Caki2 (cell line): Measurements from ENCODE around the gene PXT1. TPM values are rescaled to one million over a fixed set of nuclear protein-coding genes. Genes with fewer than 3 reads are reported as not detected.

ENCODE experiments used
- DNase-seq: peaks from one replicate; pipeline ENCODE4 v3.0.0-alpha.2; 2015; ENCODE audit warnings: low read depth
- in situ Hi-C: cut with HindIII; loops from 2 replicates; pipeline ENCODE4 v1.10.0; 2016; ENCODE audit warnings: low sequenced_read_pairs, low pct_unique_long_range_greater_than_20kb, mixed read lengths
- total RNA-seq: library from RNA; depleted of rRNA; stranded (reverse); fragments of >200 nt; shearing (Covaris generic); gene quantifications from 2 replicates; pipeline ENCODE4 v1.2.3, GENCODE V29; 2014; ENCODE audit warnings: low replicate concordance

Gene PXT1
- total RNA-seq, 1 experiment from 2014 or later, result 0.20 TPM

DNA sequence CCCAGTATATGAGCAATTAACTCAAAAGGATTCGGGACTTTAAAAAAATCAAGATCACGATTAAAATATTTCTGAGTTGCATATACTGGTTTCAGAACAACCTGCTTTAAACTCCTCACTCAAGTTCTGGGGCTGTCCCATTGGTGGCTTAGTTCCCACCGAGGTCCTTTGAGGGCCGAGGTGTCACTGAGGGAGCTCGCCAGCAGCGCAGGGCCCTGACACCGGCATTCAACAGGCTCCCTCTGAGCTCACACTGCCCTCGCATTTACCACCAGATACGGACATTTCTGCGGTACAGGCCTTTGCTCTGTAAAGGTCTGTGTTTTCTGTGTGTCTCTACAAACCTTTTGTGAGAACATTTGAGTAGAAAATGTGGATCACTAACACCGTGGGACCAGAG, 81.6 kb downstream of the PXT1 start:
- no peak for DNase-seq
- in situ Hi-C loops, result no loop called here

DNA sequence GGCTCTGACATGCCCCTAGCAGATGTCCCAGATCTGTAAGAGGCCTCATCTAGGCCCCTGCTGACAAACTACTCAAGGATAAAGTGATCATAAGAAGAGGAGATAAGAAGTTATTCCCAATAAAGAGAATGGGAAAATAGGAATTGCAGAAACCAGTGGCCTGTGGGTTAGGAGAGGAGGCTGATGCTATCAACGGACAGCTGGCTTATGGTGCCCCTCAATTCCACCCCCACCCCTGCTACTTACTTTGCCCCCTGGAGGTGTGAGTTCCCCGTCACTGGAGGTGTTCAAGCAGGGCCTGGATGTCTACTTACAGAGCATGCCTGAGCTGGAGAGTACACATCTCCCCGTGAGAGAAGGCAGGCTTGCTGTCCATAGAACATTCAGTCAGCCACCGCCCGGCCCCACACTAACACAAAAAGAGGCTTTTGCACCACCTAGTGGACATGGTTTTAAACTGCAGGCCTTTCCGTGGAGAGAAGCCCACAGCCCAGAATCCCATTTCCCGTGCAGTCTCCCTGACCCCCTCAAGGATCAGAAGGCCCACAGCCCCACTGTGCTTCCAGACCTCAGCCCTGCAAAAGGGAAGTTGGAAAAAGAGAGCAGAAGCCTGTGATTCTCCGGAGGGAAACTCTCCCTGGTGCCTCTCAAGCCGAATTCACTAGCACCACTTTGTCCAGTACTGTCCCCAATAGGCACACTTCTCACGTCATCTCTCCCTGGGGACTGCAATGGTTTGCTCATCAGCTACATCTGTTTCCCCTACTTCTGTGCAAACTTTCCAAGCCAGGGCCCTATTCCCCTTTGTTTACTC, 82.2 kb downstream of the PXT1 start:
- peak; percentile 58 for DNase-seq
- in situ Hi-C loops, result no loop called here

DNA sequence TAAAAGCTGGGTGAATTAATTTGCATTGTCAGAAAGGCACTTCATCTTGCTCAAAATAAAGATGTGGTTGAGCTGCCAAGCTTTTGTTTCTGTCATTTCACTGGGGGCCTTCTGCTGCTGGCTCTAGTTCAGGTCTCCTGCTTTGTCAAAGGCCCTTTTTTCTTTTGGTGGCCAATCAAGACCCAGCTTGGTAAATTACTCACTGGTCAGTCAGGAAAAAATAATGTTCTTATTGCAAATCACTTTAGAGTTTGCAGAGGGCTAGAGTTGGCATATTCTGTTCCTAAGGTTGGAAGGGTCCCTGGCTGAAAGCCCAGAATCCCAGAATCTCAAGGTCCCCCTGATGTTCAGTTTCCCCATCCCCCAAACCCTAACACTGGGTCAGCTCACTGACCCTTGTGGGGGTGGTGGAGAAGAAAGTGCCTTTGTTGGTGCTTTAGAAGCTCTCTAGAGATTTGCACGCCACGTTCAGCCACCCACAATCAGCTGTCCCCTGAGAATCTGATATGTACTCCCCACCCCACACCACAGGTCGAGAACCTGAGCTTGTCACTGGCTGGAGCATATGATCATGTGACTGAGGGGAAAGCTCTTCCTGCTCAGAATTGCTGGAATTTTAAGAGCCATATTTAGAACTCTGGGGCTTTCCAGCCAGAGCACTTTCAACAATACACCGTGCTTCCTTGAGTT, 84.3 kb downstream of the PXT1 start:
- in situ Hi-C loops, result no loop called here
- DNase-seq, result peak; percentile 10

DNA sequence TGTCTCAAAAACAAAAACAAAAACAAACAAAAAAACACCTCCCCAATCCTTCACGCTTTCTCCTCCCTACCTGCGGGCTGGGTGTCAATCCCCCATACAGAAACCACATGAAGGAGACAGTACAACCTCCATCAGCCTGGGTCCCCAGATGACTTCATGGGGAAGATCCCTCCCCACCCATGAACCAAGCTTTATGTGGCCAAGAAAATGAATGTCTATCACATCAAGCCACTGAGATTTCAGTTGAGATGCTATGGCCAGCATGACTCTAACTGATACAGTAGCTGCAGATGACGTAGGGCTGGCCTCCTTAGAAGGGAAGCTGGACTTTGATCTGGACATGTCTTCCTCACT, 84.8 kb downstream of the PXT1 start:
- in situ Hi-C loops, result no loop called here
- no peak for DNase-seq

DNA sequence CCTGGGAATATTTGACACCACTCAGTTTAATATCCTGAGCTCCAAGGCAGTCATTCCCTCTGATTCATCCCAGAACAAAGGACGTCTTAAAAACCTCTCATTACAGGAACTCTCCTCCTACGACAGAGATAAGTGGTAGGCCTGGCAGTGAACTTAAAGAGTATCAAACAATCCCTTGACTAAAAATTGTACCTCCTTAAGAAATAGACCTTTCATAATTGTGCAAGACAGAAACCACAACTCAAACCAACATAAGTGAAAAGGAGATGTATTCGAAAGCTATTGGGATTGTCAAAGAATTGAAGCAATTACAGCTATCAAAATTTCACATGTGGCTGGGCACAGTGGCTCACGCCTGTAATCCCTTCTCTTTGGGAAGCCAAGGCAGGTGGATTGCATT, 86.8 kb downstream of the PXT1 start:
- DNase-seq, result no peak
- in situ Hi-C loops, result no loop called here

DNA sequence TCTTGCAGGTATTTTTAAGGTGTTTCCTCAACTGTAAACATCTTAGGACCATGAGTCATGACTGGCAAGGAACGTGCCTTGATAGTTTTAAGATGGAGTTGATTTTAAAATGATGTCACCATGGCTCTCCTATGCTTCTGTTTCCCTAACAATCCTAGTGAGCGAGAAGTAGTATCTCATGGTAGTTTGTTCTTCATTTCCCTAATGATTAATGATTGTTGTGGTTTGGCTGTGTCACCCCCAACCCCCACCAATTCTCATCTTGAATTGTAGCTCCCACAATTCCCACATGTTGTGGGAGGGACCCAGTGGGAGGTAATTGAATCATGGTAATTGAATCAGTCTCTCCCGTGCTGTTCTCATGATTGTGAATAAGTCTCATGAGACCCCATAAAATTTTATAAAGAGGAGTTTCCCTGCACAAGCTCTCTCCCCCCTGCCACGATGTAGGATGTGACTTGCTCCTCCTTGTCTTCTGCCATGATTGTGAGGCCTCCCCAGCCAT, 89.2 kb downstream of the PXT1 start:
- peak; percentile 48 for DNase-seq
- in situ Hi-C loops, result no loop called here

DNA sequence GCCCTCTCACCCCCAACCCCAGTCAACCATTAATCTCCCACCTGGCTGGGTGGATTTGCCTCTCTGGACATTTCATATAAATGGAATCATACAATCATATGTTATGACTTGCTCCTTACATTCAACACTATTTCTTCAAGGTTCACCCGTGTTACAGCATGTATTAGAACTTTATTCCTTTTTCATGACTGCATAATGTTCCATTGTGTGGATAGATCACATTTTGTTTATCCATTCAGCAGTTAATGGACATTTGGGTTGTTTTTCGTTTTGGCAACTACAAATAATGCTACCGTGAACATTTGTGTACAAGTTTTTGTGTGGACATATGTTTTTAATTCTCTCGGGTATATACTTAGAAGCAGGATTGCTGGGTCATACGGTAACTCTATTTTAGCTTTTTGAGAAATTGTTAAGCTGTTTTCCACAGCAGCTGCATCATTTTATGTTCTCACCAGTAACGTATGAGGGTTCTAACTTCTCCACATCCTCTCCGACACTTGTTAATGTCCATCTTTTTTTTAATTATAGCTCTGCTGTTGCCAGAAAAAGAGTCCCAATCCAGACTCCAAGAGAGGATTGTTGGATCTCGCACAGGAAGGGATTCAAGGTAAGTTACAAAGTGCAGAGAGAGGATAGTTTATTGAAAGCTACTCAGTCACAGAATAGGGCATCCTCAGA, 90.0 kb downstream of the PXT1 start:
- DNase-seq, result no peak
- in situ Hi-C loops, result no loop called here

DNA sequence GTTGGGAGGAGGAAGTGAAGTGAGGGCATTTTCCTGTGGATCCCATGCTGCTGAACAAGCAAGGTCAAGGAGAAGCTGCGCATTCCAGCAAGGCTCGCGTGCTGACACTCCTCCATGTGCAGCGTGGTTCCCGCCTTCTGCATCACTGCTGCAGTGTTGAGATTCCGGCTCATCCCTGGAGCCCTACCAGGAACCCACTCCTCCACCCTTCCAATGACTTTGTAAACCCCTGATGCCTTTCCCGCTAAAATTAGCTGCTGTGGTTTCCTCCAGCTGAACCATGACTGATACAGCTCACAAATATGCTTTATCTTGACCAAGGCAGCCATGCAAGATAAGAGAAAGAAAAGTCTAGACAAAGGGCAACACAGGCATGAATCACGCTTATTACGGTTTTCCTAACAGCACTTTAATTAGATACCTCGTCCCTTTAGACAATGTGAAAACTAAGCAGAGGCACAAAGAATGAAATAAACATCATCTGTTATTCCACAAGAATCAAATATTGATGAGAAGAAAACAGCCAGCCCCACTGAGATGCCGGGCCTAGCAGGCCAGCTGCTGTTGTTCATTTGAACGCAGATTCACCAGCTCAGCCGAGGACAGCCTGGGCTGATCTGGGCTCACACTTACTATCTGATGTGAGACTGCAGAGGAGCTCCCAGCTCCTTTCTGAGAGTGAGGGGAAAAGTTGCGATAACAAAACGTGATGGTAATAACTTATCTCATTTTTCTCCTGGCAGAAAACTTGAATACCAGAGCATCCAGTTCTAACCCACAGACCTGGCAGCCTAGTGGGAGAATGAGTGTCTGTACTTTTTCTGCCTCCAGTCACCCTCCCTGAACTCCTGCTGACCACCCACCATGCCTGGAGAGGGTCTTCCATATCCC, 91.7 kb downstream of the PXT1 start:
- in situ Hi-C loops, result no loop called here
- DNase-seq, result peak; percentile 52

DNA sequence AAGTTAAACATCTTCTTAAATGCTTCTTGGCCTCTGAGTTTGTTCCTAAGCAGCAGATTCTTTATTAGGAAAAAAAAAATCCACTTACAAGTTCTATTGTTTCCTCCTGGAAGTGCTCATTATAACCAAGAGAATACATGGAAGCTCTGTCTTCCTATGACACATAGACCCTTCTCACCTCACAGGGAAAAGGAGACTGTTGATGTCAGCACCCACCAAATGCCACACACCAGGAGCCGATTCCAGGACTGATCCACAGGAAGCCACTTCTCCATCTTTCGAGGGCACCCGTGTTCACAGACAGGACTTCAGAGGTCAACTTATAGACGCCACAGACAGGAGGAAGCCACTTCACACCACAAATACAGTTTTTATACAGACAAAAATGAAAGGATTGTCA, 92.6 kb downstream of the PXT1 start:
- DNase-seq, result no peak
- in situ Hi-C loops, result no loop called here

DNA sequence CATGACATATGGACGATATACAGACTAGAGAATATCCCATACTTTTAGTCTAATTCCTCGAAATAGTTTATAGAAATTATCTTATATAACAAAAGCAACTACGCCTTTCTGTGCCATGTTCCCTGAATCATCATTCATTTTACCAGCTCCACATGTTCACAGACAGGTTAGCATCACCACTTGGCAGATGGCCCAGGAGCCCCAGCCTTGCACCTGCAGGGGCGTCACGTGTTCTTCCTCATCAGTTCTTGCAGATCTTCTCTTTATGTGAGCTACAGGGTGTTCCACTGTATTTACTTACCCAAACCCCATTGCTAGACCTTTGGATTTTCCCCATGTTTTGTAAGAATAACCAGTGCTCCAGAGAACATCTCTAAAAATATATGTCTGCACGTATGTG, 93.4 kb downstream of the PXT1 start:
- in situ Hi-C loops, result no loop called here
- no peak for DNase-seq

DNA sequence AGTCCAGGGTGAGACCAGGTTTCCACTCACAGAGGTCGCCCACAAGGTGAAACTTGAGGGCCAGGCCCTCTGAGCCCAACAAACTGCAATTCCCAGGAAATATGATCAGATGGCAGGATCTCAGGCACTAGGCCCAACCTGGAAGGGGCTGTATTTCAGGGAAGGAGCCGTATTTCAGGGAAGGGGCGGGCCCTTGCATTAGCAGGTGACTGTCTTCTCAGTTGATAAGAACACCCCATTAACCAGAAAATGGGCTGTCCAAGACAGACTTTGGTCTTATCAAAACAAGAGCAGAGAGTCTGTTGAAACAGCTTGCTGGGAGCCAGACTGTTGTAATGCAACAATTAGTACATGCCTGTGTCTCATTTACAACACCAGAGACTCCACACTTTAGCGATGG, 95.0 kb downstream of the PXT1 start:
- DNase-seq, result no peak
- in situ Hi-C loops, result no loop called here

DNA sequence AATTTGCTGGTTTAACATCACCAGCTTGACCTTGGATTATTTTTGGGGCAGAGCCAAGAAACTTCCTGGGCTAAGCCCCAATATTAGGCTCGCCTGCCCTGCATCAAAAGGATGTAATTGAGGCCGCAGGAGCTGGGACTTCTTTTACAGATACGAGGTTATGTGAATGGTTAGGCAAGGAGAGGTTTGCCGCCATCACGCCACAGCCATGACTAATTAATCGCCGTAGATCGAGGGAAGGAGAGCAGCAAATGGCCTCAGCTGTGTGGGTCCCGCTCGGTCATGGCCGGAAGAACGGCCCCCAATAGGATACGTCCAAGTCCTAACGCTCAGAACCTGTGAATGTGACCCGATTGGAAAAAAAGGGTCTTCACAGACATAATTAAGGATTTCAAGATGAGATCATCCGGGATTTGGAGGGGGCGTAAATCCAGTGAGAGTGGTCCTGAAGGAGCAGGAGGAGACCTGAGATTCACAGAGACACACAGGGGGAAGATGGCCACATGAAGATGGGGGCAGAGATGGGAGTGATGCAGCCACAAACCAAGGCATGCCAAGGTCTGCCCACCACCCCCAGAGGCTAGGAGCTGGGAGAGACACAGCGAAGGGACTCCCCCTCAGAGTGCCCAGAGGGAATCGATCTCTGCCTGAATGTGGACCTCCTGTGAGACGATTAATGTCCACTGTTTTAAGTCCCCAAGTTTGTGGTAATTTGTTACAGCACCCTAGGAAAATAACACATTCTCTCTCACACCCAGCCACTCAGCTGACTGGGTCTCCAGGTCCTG, 96.0 kb downstream of the PXT1 start:
- in situ Hi-C loops, result no loop called here
- no peak for DNase-seq

DNA sequence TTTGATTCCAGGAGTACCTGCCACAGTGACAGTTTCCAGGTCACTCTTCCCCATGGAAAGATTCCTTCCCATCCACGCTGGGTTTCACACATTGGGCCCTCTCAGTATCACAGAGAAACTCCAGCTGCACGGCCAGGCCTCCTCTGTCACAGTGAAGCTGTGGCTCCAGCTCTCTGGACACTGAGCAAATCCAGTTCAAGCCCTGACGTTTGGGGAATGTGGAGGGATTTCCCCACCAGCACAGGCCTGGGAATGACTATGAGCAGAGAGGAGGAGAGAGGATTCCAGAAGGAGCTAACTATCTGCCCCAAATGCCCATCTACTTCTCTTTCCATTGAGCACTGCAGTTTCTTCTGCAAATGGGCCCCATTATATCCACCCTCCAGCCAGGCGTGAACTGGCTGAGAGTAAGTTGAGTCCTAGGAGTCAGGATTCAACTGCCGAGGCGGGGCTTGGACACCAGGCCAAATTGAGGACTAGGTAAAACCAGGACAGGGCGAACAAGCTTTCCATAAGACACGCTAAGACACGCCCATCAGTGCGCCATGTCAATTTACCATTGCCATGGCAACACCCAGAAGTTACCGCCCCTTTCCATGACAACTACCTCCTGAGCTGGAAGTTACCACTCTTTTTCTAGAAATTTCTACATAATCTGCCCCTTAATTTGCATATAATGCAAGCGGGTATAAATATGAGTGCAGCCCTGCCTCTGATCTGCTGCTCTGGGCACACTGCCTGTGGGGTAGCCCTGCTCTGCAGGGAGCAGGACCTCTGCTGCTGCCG, 96.8 kb downstream of the PXT1 start:
- DNase-seq, result no peak
- in situ Hi-C loops, result no loop called here

DNA sequence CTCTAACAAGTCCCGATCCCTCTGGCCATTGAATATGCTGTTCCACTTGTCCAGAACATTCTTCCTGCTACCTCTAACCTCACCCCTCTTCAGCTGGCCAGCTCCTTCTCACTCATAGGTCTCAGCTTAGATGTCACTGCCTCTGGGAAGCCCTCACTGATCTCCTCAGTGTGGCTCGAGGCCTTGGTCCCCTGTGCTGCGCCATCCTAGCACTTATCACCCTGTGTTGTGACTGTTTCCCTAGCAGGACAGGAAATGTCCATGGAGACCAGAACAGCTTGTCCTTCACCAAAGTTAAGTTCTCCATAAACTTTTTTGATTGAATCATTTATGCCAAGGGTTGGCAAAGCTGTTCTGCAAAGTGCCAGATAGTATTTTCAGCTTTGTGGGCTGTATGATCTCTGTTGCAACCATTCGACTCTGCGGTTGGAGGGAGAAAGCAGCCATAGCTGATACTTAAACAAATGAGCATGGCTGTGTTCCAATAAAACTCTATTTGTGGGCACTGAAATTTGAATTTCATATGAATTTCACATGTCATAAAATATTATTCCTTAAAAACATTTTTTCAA, 99.5 kb downstream of the PXT1 start:
- in situ Hi-C loops, result no loop called here
- DNase-seq, result no peak

DNA sequence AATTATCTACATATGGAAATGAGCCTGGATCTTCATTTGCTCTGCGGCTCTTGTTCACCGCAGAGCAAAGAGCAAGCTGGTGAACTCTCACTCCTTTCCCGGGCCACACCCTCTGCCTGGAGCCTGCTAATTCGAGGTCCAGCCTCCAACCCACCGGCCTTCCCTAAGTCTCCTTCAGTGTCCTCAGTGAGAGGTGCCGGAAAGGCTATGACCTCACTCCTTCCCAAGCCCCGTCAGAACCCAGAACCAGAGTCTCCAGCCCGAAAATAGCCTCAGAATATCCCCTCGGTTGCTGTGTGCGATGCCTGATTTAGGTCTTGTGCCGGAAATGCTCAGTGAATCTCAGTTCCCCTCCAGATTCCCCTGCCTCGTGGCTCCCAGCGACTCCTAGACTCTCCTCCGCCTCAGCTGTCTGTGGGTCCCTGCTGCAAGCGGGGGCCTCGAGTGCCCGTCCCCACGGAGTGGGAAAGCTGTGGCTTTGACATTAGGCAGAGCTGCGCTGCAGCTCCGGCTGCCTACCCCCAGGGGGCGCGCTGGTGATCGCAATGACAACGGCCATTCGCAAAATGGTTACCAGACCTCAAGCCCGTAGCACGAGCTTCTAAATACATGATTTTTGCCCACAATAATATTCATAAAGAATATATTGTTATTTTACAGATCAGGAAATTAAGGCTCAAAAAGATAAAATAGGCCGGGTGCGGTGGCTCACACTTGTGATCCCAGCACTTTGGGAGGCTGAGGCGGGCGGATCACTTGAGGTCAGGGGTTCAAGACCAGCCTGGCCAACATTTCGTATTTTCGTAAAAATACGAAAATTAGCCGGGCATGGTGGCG, 101.8 kb downstream of the PXT1 start:
- in situ Hi-C loops, result no loop called here
- peak; percentile 36 for DNase-seq
